GM23248 (cell line): ENCODE results near the gene SNTB2. TPM values are rescaled to one million over a fixed set of nuclear protein-coding genes. Genes with fewer than 3 reads are reported as not detected.

Experiments used
- DNase-seq: peaks from one replicate; pipeline ENCODE4 v3.0.0-alpha.2; 2015
- H2AFZ ChIP-seq: fragments of 200-600 bp; sonication (generic); 2 replicates; pipeline ENCODE4 v1.6.1; 2016; ENCODE audit warnings: antibody characterized with exemption
- H3F3A ChIP-seq: fragments of 200-600 bp; sonication (generic); 2 replicates; pipeline ENCODE4 v1.6.1; 2016; ENCODE audit warnings: mild to moderate bottlenecking, antibody characterized with exemption, mixed run types; ENCODE audit not compliant: insufficient read depth
- H3K27ac ChIP-seq: fragments of 200-600 bp; sonication (generic); 2 replicates; pipeline ENCODE4 v1.5.1; 2016; ENCODE audit warnings: mild to moderate bottlenecking
- H3K27me3 ChIP-seq: fragments of 200-600 bp; sonication (generic); replicated peaks from 2 replicates; pipeline ENCODE4 v1.6.1; 2016; ENCODE audit warnings: mild to moderate bottlenecking; ENCODE audit not compliant: insufficient read depth
- H3K36me3 ChIP-seq: fragments of 200-600 bp; sonication (generic); 2 replicates; pipeline ENCODE4 v1.6.1; 2016; ENCODE audit warnings: low read depth, mild to moderate bottlenecking
- H3K4me1 ChIP-seq: fragments of 200-600 bp; sonication (generic); 2 replicates; pipeline ENCODE4 v1.6.1; 2016; ENCODE audit warnings: mild to moderate bottlenecking; ENCODE audit not compliant: insufficient read depth
- H3K4me2 ChIP-seq: fragments of 200-600 bp; sonication (generic); one replicate; pipeline ENCODE4 v1.6.1; 2016; ENCODE audit warnings: mild to moderate bottlenecking; ENCODE audit not compliant: unreplicated experiment
- H3K4me3 ChIP-seq: fragments of 200-600 bp; sonication (generic); 2 replicates; pipeline ENCODE4 v1.5.1; 2016; ENCODE audit warnings: mild to moderate bottlenecking
- H3K79me2 ChIP-seq: fragments of 200-600 bp; sonication (generic); 2 replicates; pipeline ENCODE4 v1.6.1; 2016; ENCODE audit warnings: mild to moderate bottlenecking; ENCODE audit not compliant: insufficient read depth
- H3K9ac ChIP-seq: fragments of 200-600 bp; sonication (generic); 2 replicates; pipeline ENCODE4 v1.6.1; 2016; ENCODE audit warnings: mild to moderate bottlenecking
- H3K9me2 ChIP-seq: fragments of 200-600 bp; sonication (generic); 2 replicates; pipeline ENCODE4 v1.6.1; 2016; ENCODE audit warnings: mixed run types, mild to moderate bottlenecking, moderate library complexity; ENCODE audit not compliant: insufficient read depth
- H3K9me3 ChIP-seq: fragments of 200-600 bp; sonication (generic); one replicate; pipeline ENCODE4 v1.6.1; 2017; ENCODE audit warnings: low read depth
- H4K20me1 ChIP-seq: fragments of 200-600 bp; sonication (generic); 2 replicates; pipeline ENCODE4 v1.6.0; 2016; ENCODE audit not compliant: insufficient read depth
- EZH2 ChIP-seq: fragments of 200-600 bp; sonication (generic); IDR thresholded peaks from 2 replicates; pipeline ENCODE4 v1.6.1; 2018; ENCODE audit warnings: antibody characterized with exemption, mild to moderate bottlenecking; ENCODE audit not compliant: insufficient read depth, poor library complexity, severe bottlenecking
- EZH2phosphoT487 ChIP-seq: fragments of 200-600 bp; sonication (generic); IDR thresholded peaks from 2 replicates; pipeline ENCODE4 v1.6.1; 2018; ENCODE audit warnings: antibody characterized with exemption, moderate library complexity, mild to moderate bottlenecking, low read depth; ENCODE audit not compliant: insufficient read depth
- WGBS, 2 experiments: methylation state at CpG; one replicate each; pipeline ENCODE4 v1.1.6; 2015 to 2017; ENCODE audit warnings: low lambda C conversion rate in 2 of 2, low coverage in 1 of 2; ENCODE audit errors: missing lambda C conversion rate in 2 of 2; 5-methylcytosine and 5-hydroxymethylcytosine counted together
- in situ Hi-C: fragments of 300-500 bp; cut with MboI; formaldehyde crosslinking; loops from 2 replicates; pipeline ENCODE4 v1.15.0; 2020
- polyA plus RNA-seq: library from polyadenylated mRNA; unstranded; fragments of >200 nt; fragmentation: Nextera tagmentation; extraction: Ambion mirVana; gene quantifications from 2 replicates; pipeline ENCODE4 v1.2.1, GENCODE V29; 2016
- total RNA-seq: library from RNA; depleted of rRNA; stranded (reverse); fragments of >200 nt; shearing (Covaris generic); gene quantifications from 2 replicates; pipeline ENCODE4 v1.2.3, GENCODE V29; 2014

SNTB2 gene
- total and polyA plus RNA-seq, 2 experiments from 2014 or later = 6.0 to 30.4 TPM

DNA sequence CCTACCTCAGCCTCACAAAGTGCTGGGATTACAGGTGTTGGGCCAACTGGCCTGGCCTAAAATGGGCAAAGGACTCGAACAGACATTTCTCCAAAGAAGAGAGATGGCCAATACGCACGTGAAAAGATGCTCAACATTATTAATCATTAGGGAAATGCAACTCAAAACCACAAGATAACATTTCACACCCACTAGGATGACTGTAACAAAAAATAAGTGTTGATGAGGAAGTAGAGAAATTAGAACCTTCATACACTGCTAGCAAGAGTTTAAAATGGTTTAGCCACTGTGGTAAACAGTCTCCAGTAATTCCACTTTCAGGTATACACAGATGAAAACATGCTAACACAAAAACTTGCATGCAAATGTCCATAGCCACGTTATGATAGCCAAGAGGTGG lies 159.0 kb downstream of the SNTB2 start:
- H4K20me1 ChIP-seq = no peaks in the 10 kb centered on the region
- no peak for TF ChIP-seq EZH2
- no peak for TF ChIP-seq EZH2phosphoT487

DNA sequence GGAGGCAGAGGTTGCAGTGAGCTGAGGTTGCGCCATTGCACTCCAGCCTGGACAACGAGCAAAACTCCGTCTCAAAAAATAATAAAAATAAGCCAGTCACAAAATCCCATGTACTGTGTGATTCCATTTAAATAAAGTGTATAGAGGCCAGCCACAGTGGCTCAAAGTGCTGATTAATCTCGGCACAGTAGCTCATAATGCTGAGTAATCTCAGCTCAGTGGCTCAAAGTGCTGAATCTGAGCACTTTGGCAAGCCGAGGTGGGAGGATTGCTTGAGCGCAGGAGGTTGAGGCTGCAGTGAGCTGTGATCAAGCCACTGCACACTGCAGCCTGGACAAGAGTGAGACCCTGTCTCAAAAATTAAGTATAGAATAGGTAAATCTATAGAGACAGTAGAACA lies 159.7 kb downstream of the SNTB2 start:
- TF ChIP-seq EZH2phosphoT487 (no peak), EZH2 (no peak)
- Histone ChIP-seq H3K79me2 (peaks cover 28% of the 10 kb centered on the region), H3K36me3 (peaks cover 20% of the 10 kb centered on the region), H3K27ac (no peak overlapping the region), H3K9me2 (no peaks in the 10 kb centered on the region), H3K4me3 (no peak overlapping the region), H3F3A (peaks cover 22% of the 10 kb centered on the region), H4K20me1 (no peaks in the 10 kb centered on the region), H3K9ac (no peak overlapping the region), H3K27me3 (no peaks in the 10 kb centered on the region), H3K4me2 (no peak overlapping the region), H3K4me1 (no peaks in the 10 kb centered on the region; the same call in 1 of the 2 replicates), H2AFZ (no peak overlapping the region), H3K9me3 (no peaks in the 10 kb centered on the region)
- in situ Hi-C loops = no loop called here
- 90% methylated on average over 6 of the region's 6 CpGs for WGBS, 2 experiments
- no peak for DNase-seq

More for the DNA sequence above, 159.0 kb downstream of the SNTB2 start:
- Histone ChIP-seq H3K27ac (no peak overlapping the region), H3K4me2 (no peak overlapping the region), H3K9me3 (no peaks in the 10 kb centered on the region), H2AFZ (no peak overlapping the region), H3K36me3 (peaks cover 27% of the 10 kb centered on the region), H3K4me1 (peaks cover 5% of the 10 kb centered on the region), H3K9ac (no peak overlapping the region), H3K79me2 (peaks cover 36% of the 10 kb centered on the region), H3K4me3 (no peak overlapping the region), H3K27me3 (no peaks in the 10 kb centered on the region), H3K9me2 (no peaks in the 10 kb centered on the region), H3F3A (peaks cover 22% of the 10 kb centered on the region)
- DNase-seq = no peak
- in situ Hi-C loops = no loop called here
- WGBS, 2 experiments = 82 to 88% methylated on average over 4 of the region's 4 CpGs

DNA sequence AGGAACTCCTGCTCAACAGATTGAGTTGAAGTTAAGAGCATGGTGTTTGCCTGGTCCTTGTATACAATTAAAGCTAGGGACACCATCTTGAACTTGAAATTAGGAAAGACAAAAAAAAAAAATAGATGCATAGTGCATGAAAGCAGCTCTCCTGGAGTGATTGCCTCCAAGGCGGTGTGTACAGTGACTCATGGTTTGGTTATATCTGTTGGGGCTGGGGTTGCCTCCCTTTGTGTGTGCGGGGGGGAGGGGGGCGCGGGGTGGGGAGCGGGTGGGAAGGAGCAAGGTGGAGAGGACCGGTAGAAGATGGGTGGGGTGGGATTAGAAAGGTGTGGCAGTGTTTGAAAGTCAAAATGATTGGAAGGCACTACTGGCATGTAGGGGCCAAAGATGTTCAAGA lies 161.3 kb downstream of the SNTB2 start:
- 97 to 99% methylated on average over 4 to 6 of the region's 6 CpGs for WGBS, 2 experiments
- H3K4me1 ChIP-seq = no peaks in the 10 kb centered on the region
- peaks cover 18% of the 10 kb centered on the region for H3F3A ChIP-seq
- no peak for DNase-seq
- no peak overlapping the region for H3K9ac ChIP-seq
- 0 out of 2 replicates have a peak, but pooled peaks cover 7% of the 10 kb centered on the region for H3K36me3 ChIP-seq
- H3K27ac ChIP-seq = no peak overlapping the region
- H3K27me3 ChIP-seq = no peaks in the 10 kb centered on the region
- peaks cover 14% of the 10 kb centered on the region for H3K79me2 ChIP-seq
- H2AFZ ChIP-seq = no peak overlapping the region
- no peak for TF ChIP-seq EZH2phosphoT487
- TF ChIP-seq EZH2 = no peak
- in situ Hi-C loops = no loop called here
- no peak overlapping the region for H3K4me3 ChIP-seq
- H4K20me1 ChIP-seq = no peaks in the 10 kb centered on the region
- no peaks in the 10 kb centered on the region for H3K9me3 ChIP-seq
- H3K9me2 ChIP-seq = no peaks in the 10 kb centered on the region
- H3K4me2 ChIP-seq = no peak overlapping the region

DNA sequence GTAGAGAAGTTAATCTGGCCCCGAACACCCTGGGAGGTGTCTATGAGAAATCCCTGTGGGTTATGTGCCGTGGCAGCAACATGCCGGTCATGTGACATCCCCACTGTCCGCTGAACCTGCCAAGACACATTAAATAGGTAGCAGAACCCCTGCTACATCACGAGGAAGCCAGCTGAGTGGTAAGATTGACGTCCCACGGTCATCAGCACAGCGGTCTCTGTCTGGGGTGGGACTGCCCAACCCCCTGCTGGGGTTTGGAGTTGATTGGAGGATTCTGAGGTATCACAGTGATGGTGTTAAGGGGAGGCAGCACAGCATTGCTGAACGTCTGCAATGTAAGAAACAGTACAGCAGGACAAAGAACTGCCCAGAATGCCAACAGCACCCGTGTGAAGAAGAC lies 162.6 kb downstream of the SNTB2 start:
- no peaks in the 10 kb centered on the region for H3K36me3 ChIP-seq
- H3K4me1 ChIP-seq = no peaks in the 10 kb centered on the region
- H3K27me3 ChIP-seq = no peaks in the 10 kb centered on the region
- no peak overlapping the region for H3K9ac ChIP-seq
- H3K79me2 ChIP-seq = 0 out of 2 replicates have a peak, but pooled peaks cover under 1% of the 10 kb centered on the region
- H3K4me2 ChIP-seq = no peak overlapping the region
- in situ Hi-C loops = no loop called here
- H4K20me1 ChIP-seq = no peaks in the 10 kb centered on the region
- WGBS, 2 experiments = 67 to 74% methylated on average over 9 to 10 of the region's 10 CpGs
- H3F3A ChIP-seq = 0 out of 2 replicates have a peak, but pooled peaks cover 15% of the 10 kb centered on the region
- no peak overlapping the region for H3K4me3 ChIP-seq
- no peak overlapping the region for H3K27ac ChIP-seq
- DNase-seq = no peak
- no peaks in the 10 kb centered on the region for H3K9me3 ChIP-seq
- TF ChIP-seq EZH2 = no peak
- no peak for TF ChIP-seq EZH2phosphoT487
- H3K9me2 ChIP-seq = no peaks in the 10 kb centered on the region
- no peak overlapping the region for H2AFZ ChIP-seq
